Parathyroid adenoma (tissue), 2 donors: ENCODE measurements around the gene RGS2.

ENCODE experiments used
- H2AFZ ChIP-seq: fragments of 300-600 bp; sonication (generic); one replicate; pipeline ENCODE4 v1.7.0; 2017; ENCODE audit warnings: antibody characterized with exemption, mild to moderate bottlenecking
- H3K27ac ChIP-seq: fragments of 300-600 bp; sonication (generic); one replicate; pipeline ENCODE4 v1.7.0; 2017
- H3K27me3 ChIP-seq: fragments of 300-600 bp; sonication (generic); one replicate; pipeline ENCODE4 v1.7.0; 2017; ENCODE audit warnings: low read length; ENCODE audit not compliant: control insufficient read depth, insufficient read depth
- H3K36me3 ChIP-seq: fragments of 300-600 bp; sonication (generic); one replicate; pipeline ENCODE4 v1.7.0; 2017; ENCODE audit warnings: low read length; ENCODE audit not compliant: control insufficient read depth, insufficient read depth
- H3K4me1 ChIP-seq: fragments of 300-600 bp; sonication (generic); one replicate; pipeline ENCODE4 v1.7.0; 2017; ENCODE audit warnings: control low read depth
- H3K4me2 ChIP-seq: fragments of 300-600 bp; sonication (generic); one replicate; pipeline ENCODE4 v1.7.0; 2017; ENCODE audit warnings: low read length
- H3K4me3 ChIP-seq: fragments of 300-600 bp; sonication (generic); one replicate; pipeline ENCODE4 v1.7.0; 2017; ENCODE audit warnings: low read depth, low read length
- H3K79me2 ChIP-seq: fragments of 300-600 bp; sonication (generic); one replicate; pipeline ENCODE4 v1.7.0; 2017; ENCODE audit warnings: control low read depth
- H3K9ac ChIP-seq: fragments of 300-600 bp; sonication (generic); one replicate; pipeline ENCODE4 v1.7.0; 2017; ENCODE audit warnings: mild to moderate bottlenecking
- H3K9me3 ChIP-seq: fragments of 300-600 bp; sonication (generic); one replicate; pipeline ENCODE4 v1.7.0; 2017; ENCODE audit warnings: low read length; ENCODE audit not compliant: control insufficient read depth
- TF ChIP-seq, protein P1 (sequence below): fragments of 300-600 bp; sonication (generic); IDR thresholded peaks from one replicate; pipeline ENCODE4 v1.7.0; 2017; ENCODE audit warnings: antibody characterized with exemption, mild to moderate bottlenecking
- donor health status: primary hyperparathyroidism.

RGS2 gene

DNA sequence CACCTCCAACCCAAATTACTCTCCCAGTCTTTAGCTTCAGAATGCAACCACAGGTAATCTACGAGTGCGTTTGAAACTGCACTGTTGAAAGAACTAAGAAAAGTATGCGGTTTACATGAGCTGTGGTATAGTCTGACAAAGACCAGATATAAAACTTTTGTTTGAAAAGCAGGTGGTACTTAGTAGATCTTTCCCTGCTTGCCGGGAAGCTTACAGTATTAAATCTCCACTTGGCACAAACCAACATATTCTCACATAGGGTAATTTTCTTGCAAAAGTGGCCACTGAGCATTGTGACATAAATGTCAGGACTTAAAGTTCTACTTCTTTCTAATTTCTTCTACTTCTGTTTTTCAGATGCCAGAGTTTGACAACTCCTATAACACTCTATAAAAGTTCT lies 8.4 kb downstream of the RGS2 start:
- Histone ChIP-seq H3K4me3 (no peak overlapping the region), H3K9ac (no peak overlapping the region), H3K27me3 (no peaks in the 10 kb centered on the region), H3K4me2 (no peak overlapping the region), H3K79me2 (no peaks in the 10 kb centered on the region), H3K36me3 (no peaks in the 10 kb centered on the region), H3K4me1 (no peaks in the 10 kb centered on the region), H2AFZ (no peak overlapping the region), H3K9me3 (no peaks in the 10 kb centered on the region), H3K27ac (no peak overlapping the region)
- TF ChIP-seq, protein P1, sequence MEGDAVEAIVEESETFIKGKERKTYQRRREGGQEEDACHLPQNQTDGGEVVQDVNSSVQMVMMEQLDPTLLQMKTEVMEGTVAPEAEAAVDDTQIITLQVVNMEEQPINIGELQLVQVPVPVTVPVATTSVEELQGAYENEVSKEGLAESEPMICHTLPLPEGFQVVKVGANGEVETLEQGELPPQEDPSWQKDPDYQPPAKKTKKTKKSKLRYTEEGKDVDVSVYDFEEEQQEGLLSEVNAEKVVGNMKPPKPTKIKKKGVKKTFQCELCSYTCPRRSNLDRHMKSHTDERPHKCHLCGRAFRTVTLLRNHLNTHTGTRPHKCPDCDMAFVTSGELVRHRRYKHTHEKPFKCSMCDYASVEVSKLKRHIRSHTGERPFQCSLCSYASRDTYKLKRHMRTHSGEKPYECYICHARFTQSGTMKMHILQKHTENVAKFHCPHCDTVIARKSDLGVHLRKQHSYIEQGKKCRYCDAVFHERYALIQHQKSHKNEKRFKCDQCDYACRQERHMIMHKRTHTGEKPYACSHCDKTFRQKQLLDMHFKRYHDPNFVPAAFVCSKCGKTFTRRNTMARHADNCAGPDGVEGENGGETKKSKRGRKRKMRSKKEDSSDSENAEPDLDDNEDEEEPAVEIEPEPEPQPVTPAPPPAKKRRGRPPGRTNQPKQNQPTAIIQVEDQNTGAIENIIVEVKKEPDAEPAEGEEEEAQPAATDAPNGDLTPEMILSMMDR: no peak

DNA sequence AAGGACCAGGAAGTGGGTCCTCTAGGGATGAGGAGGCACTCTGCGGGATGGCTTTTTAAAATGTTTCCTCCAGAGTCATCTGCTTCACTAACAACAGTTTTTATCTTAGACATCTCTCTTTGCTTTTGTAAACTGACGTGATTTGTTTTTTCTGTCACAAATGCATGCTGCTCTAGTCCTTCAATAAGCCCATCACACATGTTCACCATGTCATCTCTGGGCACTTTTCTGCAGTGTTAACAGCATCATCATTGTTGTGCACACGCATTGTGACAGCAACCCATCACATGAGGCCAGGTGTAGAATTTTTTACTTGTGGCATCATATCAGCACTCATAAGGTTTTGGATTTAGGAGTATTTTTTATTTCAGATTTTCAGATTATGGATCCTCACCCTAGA lies 12.5 kb downstream of the RGS2 start:
- H3K79me2 ChIP-seq: no peaks in the 10 kb centered on the region
- no peak overlapping the region for H3K9ac ChIP-seq
- no peaks in the 10 kb centered on the region for H3K27me3 ChIP-seq
- no peak overlapping the region for H2AFZ ChIP-seq
- H3K9me3 ChIP-seq: no peaks in the 10 kb centered on the region
- H3K36me3 ChIP-seq: no peaks in the 10 kb centered on the region
- TF ChIP-seq, protein P1: no peak
- no peaks in the 10 kb centered on the region for H3K4me1 ChIP-seq
- no peak overlapping the region for H3K27ac ChIP-seq
- no peak overlapping the region for H3K4me3 ChIP-seq
- no peak overlapping the region for H3K4me2 ChIP-seq

GRCh38 chr1:192824511-192824910 lies 15.7 kb downstream of the RGS2 start:
- H3K27ac ChIP-seq: no peak overlapping the region
- H3K36me3 ChIP-seq: no peaks in the 10 kb centered on the region
- H3K9me3 ChIP-seq: no peaks in the 10 kb centered on the region
- H3K4me1 ChIP-seq: no peaks in the 10 kb centered on the region
- H3K4me3 ChIP-seq: no peak overlapping the region
- TF ChIP-seq, protein P1: no peak
- no peaks in the 10 kb centered on the region for H3K79me2 ChIP-seq
- no peak overlapping the region for H3K4me2 ChIP-seq
- no peaks in the 10 kb centered on the region for H3K27me3 ChIP-seq
- H2AFZ ChIP-seq: no peak overlapping the region
- H3K9ac ChIP-seq: no peak overlapping the region

- Histone ChIP-seq H2AFZ (no peak overlapping the region), H3K27ac (no peak overlapping the region)
- TF ChIP-seq, protein P1: no peak
These were observed 18.1 kb downstream of the RGS2 start for GRCh38 chr1:192826791-192827546.

GRCh38 chr1:192830595-192831246 lies 21.9 kb downstream of the RGS2 start:
- no peak overlapping the region for H2AFZ ChIP-seq
- H3K9me3 ChIP-seq: no peaks in the 10 kb centered on the region
- no peaks in the 10 kb centered on the region for H3K36me3 ChIP-seq
- H3K4me3 ChIP-seq: no peak overlapping the region
- no peaks in the 10 kb centered on the region for H3K27me3 ChIP-seq
- no peak overlapping the region for H3K4me2 ChIP-seq
- no peaks in the 10 kb centered on the region for H3K79me2 ChIP-seq
- H3K27ac ChIP-seq: no peak overlapping the region
- TF ChIP-seq, protein P1: no peak
- no peak overlapping the region for H3K9ac ChIP-seq
- H3K4me1 ChIP-seq: no peaks in the 10 kb centered on the region

More at GRCh38 chr1:192826791-192827546, 18.1 kb downstream of the RGS2 start:
- Histone ChIP-seq H3K4me1 (no peaks in the 10 kb centered on the region), H3K27me3 (no peaks in the 10 kb centered on the region), H3K4me2 (no peak overlapping the region), H3K9me3 (no peaks in the 10 kb centered on the region), H3K4me3 (no peak overlapping the region), H3K9ac (no peak overlapping the region), H3K79me2 (no peaks in the 10 kb centered on the region), H3K36me3 (no peaks in the 10 kb centered on the region)
